Activated T-helper 1 cell treated with Interleukin-2 at 50 U/mL for 16 hours (primary cell): ENCODE results near the gene TBATA.

Experiments used
- DNase-seq: peaks from one replicate; pipeline ENCODE4 v3.0.0-alpha.2; 2020; ENCODE audit warnings: low read depth

The TBATA gene

GRCh38 chr10:70785190-70785589 lies at the start of gene TBATA:
Gene TBATA (minus strand): TSS chr10:70785377. CDS start chr10:70783379, 1,998 bp downstream.
- no peak for DNase-seq

GRCh38 chr10:70834441-70835151 lies 49.4 kb upstream of the TBATA start:
- no peak for DNase-seq

- no peak for DNase-seq
Observed at GRCh38 chr10:70834021-70834420, 48.8 kb upstream of the TBATA start.

GRCh38 chr10:70833601-70834000 lies 48.4 kb upstream of the TBATA start:
- no peak for DNase-seq

GRCh38 chr10:70832852-70833528 lies 47.8 kb upstream of the TBATA start:
- DNase-seq, result no peak

GRCh38 chr10:70832221-70832620 lies 47.0 kb upstream of the TBATA start:
- no peak for DNase-seq

- DNase-seq, result no peak
Observed at GRCh38 chr10:70830164-70830563, 45.0 kb upstream of the TBATA start.

GRCh38 chr10:70829543-70829942 lies 44.4 kb upstream of the TBATA start:
- DNase-seq, result no peak

- DNase-seq, result no peak
Observed at GRCh38 chr10:70828923-70829322, 43.7 kb upstream of the TBATA start.

GRCh38 chr10:70827086-70827757 lies 42.0 kb upstream of the TBATA start:
- no peak for DNase-seq

GRCh38 chr10:70822076-70822820 lies 37.1 kb upstream of the TBATA start:
- no peak for DNase-seq

GRCh38 chr10:70820976-70821750 lies 36.0 kb upstream of the TBATA start:
- no peak for DNase-seq

- peak; percentile 18 for DNase-seq
Observed at GRCh38 chr10:70816220-70816894, 31.2 kb upstream of the TBATA start.

- DNase-seq, result peak; percentile 82
Observed at GRCh38 chr10:70815504-70816219, 30.5 kb upstream of the TBATA start, which contains the start of gene SGPL1. Gene SGPL1 (plus strand): TSS chr10:70815948. CDS start chr10:70816854, 906 bp downstream.

- DNase-seq, result no peak
Observed at GRCh38 chr10:70814126-70814525, 28.9 kb upstream of the TBATA start.

- no peak for DNase-seq
Observed at GRCh38 chr10:70812814-70813213, 27.6 kb upstream of the TBATA start.

GRCh38 chr10:70811881-70812280 lies 26.7 kb upstream of the TBATA start:
- DNase-seq, result no peak

- DNase-seq, result no peak
Observed at GRCh38 chr10:70810967-70811366, 25.8 kb upstream of the TBATA start.

- DNase-seq, result no peak
Observed at GRCh38 chr10:70809726-70810125, 24.5 kb upstream of the TBATA start.

GRCh38 chr10:70809011-70809611 lies 23.9 kb upstream of the TBATA start:
- no peak for DNase-seq
